ENCODE data around the gene SATL1.
A peak's percentile ranks its signal among the peaks of the same experiment; 100 is the strongest.
"Not testable (repeated sequence)": the region's sequence is repeated elsewhere in the genome, so short reads cannot be mapped to it uniquely, and the experiment has no call there.

The SATL1 gene

DNA sequence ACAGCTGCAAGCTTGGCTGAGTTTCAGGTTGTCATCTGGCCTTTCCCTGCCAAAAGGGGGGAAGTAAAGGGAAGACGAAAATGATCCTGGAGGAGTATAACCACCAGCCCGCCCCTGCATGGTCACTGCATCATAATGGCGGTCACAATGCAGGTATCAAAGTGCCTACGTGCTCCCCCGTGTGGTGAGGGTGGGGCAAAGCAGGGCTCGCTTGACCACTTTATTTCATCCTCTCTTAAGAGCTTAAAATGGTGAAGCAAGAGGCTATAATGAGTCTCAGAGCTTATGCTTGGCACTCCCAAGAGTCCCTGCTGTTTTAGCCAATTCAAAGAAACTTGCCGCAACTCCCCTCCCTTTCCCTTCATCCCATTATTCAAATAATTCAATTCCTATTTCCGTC, 134.3 kb downstream of the SATL1 start:
- no peak for FAIRE-seq

DNA sequence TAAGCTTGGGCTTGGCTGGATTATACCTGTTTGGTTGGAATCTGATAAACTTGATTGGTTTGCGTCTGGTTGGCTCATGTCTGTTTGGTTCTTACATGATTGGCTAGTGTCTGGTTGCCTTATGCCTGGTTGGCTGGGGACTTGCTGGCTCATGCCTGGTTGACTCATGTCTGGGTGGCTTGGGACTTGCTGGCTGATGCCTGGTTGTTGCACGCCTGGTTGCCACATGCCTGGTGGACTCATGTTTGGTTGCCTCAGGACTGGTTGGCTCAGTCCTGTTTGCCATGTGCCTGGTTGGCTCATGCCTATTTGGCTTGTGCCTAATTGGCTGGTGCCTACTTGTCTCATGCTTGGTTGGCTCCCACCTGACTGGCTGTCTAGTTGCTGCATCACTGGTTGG, 135.4 kb downstream of the SATL1 start:
- FAIRE-seq = no peak

DNA sequence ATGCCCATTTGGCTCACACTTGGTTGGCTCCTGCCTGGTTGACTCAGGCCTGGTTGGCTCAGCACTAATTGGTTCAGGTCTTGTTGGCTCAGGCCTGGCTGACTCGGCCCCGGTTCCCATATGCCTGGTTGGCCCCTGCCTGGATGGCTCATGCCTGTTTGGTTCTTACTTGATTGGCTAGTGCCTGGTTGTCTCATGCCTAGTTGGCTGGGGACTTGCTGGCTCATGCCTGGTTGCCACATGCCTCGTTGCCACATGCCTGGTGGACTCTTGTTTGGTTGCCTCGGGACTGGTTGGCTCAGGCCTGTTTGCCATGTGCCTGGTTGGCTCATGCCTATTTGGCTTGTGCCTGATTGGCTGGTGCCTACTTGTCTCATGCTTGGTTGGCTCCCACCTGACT, 136.2 kb downstream of the SATL1 start:
- FAIRE-seq = no peak

DNA sequence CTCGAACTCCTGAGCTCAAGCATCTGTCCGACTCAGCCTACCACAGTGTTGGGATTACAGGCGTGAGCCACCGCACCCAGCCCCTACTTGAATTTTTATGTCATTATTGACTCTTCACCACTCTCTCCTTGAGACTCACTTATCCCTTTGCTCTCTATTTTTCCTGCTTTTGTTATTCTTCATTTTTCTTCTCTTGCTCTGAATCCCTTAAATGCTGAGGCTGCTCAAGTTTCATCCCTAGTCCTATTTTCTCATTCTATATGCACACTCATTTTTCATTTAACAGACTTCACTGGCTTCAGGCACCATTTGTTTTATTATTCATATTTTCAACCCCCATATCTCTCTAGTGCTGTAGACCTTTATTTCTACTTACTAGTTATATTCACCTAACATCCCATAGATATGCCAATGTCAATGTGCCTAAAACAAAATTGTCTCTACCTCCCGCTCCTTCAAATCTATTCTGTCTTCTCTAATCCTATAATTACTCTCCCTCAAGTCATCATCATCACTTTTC, 154.2 kb downstream of the SATL1 start:
- FAIRE-seq = no peak

DNA sequence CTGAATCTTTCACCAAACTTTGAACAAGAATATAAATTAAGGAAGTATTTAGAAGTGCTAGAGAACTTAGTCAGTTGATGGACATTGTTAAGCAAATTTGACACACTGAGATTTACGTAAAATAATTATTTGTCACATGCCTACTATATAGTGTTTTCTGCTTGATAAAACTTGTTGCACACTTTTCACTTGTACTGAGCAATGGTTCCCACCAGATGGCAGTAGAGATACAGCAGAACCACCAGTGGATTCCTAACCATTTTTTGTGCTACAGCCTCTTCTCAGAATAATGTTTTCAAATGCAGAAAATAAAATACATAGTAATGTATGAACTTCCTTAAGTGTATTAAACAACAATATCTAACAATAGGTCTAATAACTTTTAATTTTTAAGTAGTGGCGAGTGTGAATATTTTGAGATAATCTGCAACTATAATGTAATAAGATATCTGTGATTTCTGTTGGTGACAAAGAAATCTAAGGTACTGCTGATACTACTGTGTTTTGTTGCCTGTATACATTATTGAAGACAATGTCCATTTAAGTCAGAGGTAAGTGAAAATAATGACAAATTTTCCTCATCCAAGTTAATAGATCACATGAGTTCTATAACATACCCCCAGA, 158.7 kb downstream of the SATL1 start:
- peak; percentile 83 for FAIRE-seq

DNA sequence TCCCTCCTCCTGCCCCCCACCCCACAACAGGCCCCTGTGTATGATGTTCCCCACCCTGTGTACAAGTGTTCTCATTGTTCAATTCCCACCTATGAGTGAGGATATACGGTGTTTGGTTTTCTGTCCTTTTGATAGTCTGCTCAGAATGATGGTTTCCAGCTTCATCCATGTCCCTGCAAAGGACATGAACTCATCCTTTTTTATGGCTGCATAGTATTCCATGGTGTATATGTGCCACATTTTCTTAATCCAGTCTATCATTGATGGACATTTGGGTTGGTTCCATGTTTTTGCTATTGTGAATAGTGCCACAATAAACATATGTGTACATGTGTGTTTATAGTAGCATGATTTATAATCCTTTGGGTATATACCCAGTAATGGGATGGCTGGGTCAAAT, 166.3 kb downstream of the SATL1 start:
- not testable (repeated sequence) for FAIRE-seq

DNA sequence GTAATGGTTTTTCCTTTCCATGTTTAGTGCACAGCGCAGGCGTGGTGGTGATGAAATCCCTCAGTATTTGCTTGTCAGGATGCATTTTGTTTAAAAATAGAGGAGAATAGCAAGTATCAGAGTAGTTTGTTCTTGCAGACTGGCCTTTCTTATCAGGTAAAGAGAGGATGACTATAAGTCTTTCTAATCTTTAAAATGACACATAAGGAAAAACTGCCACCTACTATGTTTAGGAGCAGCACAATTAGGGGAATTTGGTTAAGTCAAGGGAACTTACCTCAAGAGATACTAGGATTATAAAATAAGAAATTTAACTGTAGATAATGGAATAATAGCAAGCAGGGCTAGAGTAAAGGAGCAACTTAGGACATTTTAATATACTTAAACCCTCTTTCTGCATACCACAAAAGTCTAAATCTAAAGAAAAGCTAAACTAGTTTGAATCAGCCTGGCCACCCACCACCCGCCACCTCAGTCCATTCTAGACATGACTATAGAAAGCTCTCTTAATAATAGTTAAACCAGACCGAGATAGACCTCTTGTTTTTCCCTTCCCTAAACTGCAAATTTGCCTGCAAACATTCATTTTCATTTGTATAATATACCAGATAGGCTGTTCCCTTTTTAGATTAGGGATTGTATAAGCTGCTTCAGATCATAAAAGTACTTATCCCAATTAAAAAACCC, 177.9 kb downstream of the SATL1 start:
- no peak for FAIRE-seq

DNA sequence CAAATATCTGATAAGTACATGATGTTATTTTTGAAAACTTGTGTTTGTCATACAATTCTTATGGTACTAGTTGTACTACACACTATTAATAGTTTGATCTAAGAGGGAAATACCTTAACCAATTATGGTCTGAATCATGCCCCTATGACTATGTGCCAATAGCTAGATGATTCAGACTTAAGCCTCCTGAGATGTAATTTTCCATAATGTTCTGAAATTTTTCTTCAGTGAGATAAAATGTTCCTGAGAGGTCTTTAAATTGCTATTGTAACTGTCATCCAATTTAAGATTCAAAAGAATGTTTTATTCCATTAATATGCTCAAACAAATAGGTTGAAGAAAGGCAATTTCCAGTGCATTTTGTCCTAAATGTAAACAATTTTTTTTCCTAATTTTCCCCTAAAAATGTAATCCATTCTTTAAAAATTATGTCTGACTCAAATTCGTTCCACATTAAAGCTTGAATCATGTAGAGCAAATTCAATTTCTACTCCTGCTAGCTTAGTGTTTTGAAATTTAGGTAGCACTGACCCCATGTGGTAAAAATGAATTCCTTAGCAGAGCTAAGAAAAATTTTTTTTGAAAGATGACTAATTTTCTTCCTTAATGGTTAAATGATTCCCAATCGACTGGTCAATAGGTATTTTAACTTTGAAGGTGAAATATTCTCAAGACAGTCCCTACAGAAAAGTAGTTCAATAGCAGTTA, 190.8 kb downstream of the SATL1 start:
- no peak for FAIRE-seq

DNA sequence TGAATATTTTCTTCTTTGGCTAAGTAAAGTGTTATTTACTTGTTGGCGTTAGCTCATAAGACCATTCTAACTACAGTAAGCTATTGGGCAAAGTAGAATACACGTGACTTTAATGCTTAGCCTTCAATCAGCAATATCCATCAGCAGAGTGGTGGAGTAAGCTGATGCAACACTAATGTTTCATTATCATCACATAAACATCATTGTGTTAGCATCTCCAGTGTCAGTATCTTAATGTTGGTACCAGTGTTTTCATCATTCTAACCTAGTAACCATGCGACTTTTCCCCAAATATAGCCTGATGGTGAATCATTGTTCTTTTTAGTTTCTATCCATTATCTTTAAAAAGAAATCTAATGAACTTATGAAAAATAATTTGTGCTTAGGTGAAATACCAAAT, 191.4 kb downstream of the SATL1 start:
- FAIRE-seq = no peak

DNA sequence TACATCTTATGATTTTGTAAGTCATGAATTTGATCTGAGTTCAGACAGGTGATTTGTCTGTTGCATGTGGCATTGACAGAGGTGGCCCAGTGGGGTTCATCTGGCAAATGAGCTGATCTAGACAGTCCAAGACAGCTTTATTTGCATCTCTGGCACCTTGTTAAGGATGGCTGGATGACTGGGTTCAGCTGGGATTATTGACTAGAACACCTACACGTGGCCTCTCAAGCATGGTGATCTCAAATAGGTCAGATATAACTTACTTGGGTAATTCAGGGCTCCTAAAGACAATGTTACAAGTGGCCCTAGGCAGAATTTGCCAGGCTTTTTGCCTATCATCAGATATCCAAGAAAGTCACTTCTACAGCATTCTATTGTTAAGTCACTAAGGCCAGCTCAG, 192.0 kb downstream of the SATL1 start:
- no peak for FAIRE-seq
